Measurements from ENCODE around the gene MPV17L2.
"Not testable (repeated sequence)": the region's sequence is repeated elsewhere in the genome, so short reads cannot be mapped to it uniquely, and the experiment has no call there.

MPV17L2 gene

DNA sequence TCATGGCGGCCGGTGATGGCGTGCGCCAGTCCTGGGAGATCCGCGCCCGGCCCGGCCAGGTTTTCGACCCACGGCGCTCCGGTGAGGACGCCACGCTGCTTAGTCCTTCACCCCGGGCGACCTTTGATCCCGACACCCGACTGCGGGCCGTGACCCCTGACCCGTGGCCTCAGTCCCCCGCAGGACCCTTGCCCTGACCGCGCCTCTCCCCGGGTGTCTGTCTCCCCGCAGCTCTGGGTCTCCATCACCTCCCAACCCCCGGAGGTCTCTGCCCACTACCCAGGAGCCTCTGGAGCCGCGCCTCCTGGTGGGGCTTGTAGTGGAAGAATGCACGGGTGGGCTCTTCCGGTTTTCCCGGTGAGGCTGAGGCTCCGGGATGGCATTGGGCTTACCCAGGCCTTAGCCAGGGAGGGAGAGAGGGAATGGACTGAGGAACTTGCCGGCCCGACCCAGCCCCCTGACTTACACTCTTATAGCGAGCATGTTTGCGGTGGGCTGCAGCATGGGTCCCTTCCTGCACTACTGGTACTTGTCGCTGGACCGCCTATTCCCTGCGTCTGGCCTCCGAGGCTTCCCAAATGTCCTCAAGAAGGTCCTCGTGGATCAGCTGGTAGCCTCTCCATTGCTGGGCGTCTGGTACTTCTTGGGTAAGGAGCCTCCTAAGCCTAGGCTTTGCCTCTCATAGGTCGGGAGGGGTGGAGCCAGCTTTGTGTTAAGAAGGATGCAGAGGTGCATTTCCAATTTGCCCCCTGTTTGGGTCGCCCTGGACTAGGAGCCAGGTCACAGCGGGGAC is 566 bp downstream of the MPV17L2 start:
- DNase-seq (ENCODE audit: low spot score) = no peak

DNA sequence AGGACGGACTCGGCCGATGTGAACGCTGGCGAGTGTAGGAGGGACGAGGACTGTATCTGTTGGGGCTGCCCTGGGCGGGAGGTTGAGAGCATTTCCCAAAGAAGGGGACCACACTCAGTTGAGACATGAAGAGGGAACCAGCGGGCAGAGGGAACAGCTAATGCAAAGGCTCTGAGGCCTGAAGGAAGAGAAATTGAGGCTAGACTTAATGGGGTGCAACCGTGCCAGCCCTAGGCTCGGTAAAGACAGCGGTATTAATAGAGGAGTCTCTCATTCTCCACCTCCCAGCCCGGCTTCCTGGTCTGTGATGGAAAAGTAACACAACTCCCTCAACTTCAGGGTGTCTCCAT is 1.1 kb downstream of the MPV17L2 start:
- no peak for DNase-seq (ENCODE audit: low spot score)

DNA sequence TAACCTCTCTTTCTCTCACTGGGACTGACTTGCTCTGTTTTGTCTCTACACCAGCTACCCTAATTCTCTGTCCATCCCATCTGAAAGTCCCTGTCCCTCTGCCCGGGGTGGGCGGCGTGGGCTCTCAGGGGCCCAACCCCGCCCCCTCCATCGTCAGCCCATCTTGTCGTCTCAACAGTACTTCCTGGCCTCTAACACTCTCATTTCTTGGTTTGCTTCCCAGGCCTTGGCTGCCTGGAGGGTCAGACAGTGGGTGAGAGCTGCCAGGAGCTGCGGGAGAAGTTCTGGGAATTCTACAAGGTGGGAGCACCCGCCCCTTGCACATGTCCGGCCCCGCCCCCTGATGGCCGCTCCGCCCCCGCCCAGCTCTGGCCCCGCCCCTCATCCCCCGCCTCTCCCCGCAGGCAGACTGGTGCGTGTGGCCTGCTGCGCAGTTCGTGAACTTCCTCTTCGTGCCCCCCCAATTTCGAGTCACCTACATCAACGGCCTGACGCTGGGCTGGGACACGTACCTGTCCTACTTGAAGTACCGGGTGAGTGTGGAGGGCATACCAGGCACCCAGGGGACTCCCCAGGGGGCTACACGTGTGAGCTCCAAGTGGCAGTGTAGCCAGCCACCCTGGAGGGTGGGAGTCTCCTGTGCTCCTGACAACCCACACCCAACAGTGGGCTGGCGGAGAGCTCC is 1.7 kb downstream of the MPV17L2 start:
- DNase-seq (ENCODE audit: low spot score) = peak; percentile 73

DNA sequence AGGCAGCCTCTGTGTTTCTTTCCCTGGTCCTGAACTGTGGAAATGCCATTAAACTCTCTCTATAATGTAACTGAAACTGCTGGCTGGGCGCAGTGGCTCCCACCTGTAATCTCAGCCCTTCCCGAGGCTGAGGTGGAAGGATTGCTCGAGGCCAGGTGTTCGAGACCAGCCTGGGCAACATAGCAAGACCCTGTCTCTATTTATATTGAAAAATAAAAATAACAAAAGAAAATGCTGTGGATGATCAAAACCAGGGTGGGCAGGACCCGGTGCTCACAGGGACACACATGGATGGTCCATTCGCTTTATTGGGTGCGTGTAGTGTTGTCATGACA is 3.5 kb downstream of the MPV17L2 start:
- no peak for DNase-seq (ENCODE audit: low spot score)

DNA sequence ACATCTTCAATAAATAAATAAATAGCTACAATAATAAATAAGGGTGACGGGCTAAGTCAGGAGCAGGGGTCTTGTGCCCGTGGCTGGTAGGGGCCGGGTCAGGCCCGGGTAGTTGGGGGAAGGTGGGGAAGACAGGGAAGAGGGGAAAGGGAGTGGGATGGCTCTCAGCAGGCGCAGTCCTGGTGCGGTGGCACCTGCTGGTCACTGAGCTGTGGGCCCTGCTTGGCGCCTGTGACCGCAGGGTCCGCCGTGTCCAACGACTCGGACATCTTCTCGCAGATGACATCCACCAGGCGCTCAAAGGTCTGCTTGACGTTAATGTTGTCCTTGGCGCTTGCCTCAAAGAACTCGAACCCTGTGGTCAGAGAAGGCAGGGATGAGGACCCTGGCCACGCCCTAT is 4.3 kb downstream of the MPV17L2 start:
- DNase-seq (ENCODE audit: low spot score) = no peak

DNA sequence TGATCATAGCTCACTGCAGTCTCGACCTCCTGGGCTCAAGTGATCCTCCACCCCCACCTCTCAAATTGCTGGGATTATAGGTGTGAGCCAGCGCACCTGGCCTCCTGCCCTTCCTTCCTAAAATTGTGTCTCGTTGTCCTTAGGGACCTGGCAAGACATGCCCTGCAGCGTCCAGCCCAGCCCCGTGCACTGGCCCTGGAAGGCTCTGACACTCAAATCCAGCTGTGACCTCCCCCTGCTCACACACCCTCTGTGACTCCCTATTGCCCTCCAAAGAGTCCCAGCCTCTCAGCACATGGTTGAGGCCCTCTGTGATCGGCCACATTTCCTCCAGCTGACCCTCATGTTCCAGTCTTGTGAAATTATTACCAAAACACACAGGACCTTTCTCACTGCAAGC is 4.9 kb downstream of the MPV17L2 start:
- no peak for DNase-seq (ENCODE audit: low spot score)

DNA sequence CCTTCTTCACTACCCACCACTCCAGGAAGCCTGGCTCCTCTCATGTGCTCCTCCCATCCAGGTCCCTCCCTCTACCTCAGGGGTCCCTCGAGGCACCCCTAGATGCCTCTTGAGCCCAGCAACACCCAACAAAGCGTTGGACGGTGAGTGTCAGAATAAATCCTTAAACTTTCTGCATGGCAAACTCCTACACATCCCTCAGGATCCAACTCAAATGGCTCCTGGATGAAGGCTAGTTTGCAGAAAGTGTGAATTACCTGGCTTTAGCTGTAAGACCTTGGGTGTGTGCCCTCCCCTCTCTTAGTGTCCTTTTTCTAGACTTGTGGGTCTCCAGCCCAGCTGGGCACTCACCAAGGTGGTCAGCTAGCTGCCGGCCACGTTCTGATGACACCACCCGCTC is 5.4 kb downstream of the MPV17L2 start:
- DNase-seq (ENCODE audit: low spot score) = no peak

DNA sequence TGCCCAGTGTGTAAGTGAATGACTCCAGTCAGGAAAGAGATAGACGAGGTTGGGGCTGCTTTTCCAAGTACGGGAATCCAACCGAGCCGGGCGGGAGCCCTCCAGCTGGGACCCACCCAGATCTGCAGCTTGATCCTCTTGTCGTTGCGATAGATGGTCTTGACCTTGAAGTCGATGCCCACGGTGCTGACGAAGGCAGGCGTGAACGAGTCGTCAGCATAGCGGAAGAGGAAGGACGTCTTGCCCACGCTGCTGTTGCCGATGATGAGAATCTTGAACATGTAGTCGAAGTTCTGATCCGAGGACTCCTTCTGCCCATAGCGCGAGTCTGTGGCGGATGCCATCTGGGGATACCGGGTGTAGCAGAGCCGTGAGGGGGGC is 9.4 kb downstream of the MPV17L2 start:
- DNase-seq (ENCODE audit: low spot score) = no peak

DNA sequence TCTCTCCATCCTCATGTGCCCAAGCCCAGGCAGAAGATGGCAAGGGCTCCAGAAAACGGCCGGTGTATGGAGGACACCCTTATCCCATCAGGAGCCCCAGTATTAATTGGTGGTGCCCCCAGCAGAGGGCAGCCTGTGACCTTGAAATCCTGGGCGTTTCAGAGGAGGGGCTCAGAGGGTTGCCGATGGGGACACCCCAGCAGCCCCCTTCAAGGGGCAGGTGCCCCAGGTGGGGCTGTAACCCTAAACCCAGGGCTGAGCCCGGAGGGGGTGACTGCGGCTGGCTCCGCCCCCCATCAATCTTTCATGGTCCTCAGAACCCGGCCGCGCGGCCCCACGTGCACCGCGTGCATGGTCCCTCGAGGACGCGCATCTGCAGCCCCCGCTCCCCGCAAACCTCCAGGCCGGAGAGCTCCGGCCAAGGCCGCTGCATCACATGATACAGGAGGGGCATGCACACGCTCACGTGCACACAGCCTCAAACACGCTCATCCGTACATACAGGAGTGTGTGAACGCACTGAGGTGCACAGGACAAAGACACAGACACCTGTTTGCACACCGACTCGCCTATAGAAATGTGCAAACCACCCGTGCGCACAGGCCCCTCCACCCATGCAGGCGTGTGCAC is 9.9 kb downstream of the MPV17L2 start:
- peak; percentile 56 for DNase-seq (ENCODE audit: low spot score)

DNA sequence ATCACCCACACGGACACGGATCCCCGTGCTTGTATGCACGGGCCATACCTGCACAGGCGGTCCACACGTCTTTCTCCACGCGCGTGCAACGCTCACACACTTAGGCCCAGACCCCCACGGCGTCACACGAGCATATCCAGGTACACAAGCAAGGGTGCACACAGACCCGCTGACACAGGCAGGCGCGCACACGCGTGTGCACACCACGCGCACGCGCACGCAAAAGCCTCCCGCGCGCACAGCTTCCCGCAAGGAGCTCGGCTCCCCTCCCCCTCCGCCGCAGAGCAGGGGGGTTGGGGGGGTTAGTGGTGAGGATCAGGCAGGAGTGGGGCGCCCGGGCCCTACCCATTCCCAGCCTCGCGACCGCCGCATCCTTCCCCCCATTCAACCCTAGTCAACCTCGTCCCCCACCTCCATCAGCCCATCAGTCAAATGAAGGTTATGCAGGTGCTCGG is 10.4 kb downstream of the MPV17L2 start:
- no peak for DNase-seq (ENCODE audit: low spot score)

DNA sequence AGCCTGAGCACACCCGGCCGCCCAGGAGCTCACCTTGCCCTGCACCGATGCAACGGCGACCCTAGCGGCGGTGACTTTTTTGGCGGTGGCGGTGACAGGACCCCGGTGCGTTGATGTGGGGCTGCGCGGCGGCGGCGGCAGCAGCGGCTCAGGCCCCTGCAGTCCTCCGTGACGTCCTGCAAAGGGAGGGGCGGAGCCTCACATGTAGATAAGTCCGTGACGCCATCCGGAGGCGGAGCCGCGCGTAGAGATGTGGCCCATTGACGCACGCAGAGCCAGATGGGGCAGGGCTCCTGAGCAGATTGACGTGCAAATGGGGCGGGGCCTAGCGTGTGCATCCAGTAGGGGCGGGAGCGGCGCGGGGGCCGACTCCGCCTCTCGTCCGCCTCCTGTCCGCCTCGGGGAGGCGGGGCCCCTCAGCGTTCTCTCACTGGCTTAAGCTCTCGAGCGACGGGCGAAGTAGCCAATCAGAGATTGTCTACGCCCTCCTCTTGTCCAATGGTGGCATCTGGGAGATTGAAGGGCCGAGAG is 10.9 kb downstream of the MPV17L2 start, which contains the start of gene RAB3A:
Gene RAB3A (minus strand): TSS at position 180 of the 531 bp plus-strand sequence. CDS start 1,302 bp downstream, outside the sequence.
- peak; percentile 100 for DNase-seq (ENCODE audit: low spot score)

DNA sequence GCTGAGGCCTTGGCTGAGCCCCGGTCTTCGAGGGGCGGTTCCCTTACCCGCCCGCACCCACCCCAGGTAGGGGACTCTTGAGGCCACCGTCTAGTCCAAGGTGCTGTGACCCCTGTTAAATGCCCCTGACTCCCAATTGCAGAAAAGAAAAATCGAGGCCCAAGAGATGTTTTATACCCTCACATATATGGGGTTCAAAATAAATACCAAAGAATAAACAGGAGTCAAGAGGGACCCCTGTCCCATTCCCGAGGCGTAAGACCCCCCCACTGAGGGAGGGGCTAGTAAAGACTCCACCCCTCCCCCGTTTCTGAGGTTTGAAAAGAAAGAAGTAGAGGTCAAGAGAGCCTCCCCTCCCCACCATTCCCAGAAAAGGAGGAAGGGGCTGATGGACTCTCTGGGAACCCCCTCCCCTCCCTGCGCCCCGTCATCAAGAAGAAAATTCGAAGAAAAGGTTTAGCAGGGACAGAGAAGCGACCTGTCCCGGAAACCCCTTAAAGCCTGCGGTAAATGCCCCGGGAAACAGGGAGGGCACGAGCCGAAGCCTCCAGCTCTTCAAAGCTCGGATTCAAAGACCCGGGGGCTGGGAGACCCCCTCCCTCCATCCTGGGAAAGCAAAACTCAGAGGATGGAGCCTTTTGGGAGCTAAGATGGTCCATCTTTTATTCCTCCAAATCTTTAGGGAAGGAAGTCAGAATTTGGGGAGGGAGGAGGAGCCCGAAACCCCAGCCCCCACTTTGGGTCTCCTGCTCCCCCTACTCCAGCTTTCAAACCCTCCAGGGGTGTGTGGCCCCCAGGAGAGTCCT is 11.6 kb downstream of the MPV17L2 start:
- DNase-seq (ENCODE audit: low spot score) = peak; percentile 81

DNA sequence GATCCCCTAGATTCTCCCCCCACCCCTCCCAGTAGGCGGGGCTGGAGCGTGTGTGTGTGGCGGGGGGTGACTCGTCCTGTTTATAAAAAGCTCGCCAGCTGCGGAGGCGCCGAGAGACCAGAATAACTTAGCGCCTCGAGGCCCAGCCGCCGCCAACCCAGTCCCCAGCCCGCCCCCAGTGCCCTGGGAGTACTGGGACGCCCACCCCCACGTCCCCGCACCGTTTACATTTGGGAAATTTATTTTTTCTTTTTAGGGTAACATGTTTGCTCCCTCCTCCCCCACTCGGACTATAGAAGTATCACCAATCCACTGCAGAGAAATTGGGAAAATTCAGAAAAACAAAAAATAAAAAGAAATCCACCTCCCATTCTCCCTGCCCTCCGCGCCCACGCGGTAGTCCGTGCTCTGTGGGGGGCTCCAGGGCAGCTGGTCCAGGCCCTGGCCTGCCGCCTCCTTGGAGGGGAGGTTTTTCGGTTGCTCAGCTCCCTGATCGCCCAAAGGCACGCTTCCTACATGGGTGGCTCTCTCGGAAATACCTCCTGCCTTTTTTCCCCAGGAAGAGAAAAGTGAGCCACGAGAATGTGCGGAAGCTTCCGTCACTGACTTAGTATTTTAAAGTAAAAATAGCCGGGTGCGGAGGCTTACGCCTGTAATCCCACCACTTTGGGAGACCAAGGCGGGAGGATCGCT is 12.3 kb downstream of the MPV17L2 start:
- DNase-seq (ENCODE audit: low spot score) = peak; percentile 74

DNA sequence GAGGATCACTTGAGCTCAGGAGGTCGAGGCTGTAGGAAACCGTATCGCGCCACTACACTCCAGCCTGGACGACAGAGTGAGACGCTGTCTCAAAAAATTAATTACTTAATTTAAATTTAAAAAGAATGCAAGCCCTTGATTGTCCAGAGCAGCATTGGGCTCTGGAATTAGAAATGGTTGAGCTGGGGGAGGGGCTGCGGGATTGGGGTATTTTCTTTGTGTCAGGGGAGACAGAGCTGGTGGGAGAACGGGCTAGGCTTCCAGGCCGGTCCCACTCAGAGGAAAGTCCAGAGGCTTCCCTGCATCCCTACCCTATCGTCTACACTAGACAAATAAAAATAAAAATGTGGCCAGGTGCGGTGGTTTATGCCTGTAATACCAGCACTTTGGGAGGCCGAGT is 13.0 kb downstream of the MPV17L2 start:
- DNase-seq (ENCODE audit: low spot score) = no peak

DNA sequence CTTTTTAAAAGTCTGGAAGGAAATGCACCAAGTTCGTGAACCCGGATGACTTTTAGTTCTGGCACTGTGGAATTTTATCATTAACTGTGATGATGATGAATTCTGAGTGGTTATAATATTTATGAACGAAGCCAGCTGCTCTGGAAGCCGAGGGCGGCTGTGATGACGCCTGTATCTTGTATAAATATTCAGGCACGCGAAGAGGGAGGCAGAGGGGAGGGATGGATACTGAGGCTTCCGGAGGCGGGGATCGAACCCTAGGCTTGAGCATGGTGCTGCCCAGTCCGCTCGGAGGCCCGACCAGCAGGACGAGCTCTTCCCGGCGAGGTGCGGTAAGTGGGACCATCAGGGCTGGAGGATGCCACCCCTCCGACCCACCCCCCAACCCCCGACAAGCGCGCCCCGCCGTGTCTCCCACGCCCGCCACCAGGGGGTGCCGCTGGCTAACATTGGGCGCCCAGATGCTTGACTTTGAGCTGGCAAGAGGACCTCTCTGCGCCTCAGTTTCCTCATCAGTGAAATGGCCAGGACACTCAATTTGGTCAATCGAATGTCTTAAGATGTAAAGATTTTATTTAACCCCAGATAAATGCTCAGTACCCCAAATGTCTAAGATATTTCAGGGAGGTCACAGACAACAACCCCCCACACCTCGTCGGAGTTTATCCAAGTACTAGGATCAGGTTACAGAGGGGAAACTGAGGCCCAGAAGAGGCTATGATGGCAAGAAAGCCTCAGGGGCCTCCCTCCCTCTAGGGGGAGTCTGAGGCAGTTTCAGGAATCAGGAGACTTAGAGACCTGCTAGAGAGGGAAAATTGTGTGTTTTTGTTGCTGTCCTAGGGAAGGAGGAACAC is 15.3 kb downstream of the MPV17L2 start:
- peak; percentile 63 for DNase-seq (ENCODE audit: low spot score)

DNA sequence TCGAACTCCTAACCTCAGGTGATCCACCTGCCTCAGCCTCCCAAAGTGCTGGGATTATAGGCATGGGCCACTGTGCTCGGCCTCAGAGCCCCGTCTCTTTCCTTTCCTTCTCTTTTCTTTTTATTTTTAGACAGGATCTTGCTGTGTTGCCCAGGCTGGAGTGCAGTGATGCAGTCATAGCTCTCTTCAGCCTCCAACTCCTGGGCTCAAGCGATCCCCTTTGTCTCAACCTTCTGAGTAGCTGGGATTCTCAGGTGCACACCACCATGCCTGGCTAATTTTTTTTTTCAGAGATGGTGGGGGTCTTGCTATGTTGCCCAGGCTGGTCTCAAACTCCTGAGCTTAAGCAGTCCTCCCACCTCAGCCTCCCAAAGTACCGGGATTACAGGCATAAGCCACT is 16.9 kb downstream of the MPV17L2 start:
- not testable (repeated sequence) for DNase-seq (ENCODE audit: low spot score)

DNA sequence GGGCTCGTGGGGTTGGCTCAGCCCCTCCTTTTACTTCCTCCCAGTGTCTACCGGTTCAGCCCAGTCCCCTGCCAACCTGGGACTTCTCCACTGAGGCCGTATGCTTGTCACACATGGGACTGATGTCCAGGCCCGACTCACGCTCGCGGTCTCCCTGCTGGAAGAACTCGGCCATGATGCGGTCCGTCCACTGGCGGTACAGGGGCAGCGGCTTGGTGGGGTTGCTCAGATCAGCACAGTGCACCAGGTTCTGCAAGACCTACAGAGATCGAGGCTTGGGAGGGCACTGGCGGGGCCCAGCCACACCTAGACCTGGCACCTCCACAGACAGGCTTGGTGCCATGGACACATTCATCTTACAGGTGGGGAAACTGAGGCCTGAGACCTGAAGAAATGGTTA is 18.7 kb downstream of the MPV17L2 start:
- DNase-seq (ENCODE audit: low spot score) = no peak

DNA sequence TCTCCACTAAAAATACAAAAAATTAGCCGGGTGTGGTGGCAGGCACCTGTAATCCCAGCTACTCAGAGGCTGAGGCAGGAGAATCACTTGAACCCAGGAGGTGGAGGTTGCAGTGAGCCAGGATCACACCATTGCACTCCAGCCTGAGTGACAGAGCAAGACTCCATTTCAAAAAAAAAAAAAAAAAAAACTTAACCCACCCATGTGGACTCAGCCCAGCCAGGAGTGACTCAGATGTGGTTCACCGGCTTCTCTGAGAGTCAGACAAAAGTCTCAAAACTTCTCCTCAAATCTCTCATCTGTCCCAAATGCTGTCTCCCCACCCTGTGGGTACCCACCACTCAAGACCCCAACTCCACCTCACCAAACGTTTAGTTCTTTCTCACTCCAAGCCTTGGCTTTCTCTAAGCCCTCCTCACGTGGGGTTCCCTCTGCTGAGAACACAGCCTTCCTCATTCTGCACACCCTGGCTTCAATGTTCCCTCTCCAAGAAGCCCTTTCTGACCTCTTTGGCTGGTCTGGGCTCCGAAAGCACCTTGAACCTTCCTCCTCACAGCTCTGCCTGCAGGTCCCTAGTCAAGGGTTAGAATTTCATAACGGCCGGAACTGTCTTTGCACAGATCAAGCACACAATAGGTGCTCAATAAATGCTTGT is 21.9 kb downstream of the MPV17L2 start:
- no peak for DNase-seq (ENCODE audit: low spot score)

DNA sequence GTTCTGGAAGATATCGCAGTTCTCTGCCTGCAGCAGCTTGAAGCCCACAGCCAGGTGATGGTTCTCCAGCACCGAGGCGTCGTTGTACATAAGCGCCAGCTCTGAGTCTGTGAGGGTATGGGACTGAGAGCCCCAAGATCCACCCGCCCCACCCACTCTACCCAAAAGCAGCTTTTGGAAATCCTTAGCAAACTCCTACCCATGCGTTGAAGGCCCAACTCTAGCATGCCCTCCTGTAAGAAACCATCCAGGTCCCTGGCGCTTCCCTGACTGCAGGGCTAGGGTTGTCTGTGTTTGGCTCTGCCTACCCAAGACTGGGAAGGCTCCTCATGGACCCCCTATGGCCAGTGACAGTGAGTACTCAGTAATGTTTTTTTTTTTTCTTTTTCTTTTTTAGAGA is 23.8 kb downstream of the MPV17L2 start:
- DNase-seq (ENCODE audit: low spot score) = no peak

DNA sequence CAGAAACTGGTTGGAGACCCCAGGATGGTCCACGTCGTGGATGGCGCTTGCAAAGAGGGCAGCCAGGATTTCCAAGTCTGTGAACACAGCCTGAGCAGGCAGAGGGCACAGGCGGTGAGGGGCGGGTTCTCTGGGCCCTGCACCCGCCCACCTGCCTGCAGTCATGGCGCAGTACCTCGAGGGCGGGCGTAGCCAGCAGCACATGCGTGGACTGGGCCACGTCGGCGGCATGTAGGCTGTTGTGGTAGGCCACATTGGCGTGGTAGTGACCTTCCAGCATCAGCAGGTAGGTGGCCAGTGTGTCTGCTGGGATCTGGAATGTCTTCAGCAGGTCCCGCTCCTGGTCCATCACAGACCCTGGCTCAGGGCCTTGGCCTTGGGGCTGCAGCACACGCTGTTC is 25.1 kb downstream of the MPV17L2 start:
- no peak for DNase-seq (ENCODE audit: low spot score)
